Activated T-helper 2 cell treated with anti-CD3 and anti-CD28 coated beads, Interferon-gamma antibody, Interleukin-2, Interleukin-4, amounts not matched to agents 10 μg/mL and 5 μg/mL and 100 μg/mL, durations not matched to agents 14 hours and 24 hours and 36 hours (primary cell): ENCODE results near the gene UCKL1. TPM values are rescaled to one million over a fixed set of nuclear protein-coding genes. Genes with fewer than 3 reads are reported as not detected.
A peak's percentile ranks its signal among the peaks of the same experiment; 100 is the strongest.

Experiments used
- DNase-seq: peaks from one replicate; pipeline ENCODE4 v3.0.0; 2021; ENCODE audit warnings: low spot score
- H3K27ac Mint-ChIP-seq: one replicate; pipeline ENCODE4 v1.8.0; 2021; ENCODE audit warnings: mixed read lengths
- H3K27me3 Mint-ChIP-seq: one replicate; pipeline ENCODE4 v1.8.0; 2021; ENCODE audit warnings: low read depth, mixed read lengths
- H3K36me3 Mint-ChIP-seq: one replicate; pipeline ENCODE4 v1.8.0; 2021; ENCODE audit warnings: low read depth, mixed read lengths
- H3K4me1 Mint-ChIP-seq: one replicate; pipeline ENCODE4 v1.8.0; 2021; ENCODE audit warnings: low read depth, mixed read lengths
- H3K4me3 Mint-ChIP-seq: one replicate; pipeline ENCODE4 v1.8.0; 2021; ENCODE audit warnings: low read depth, mild to moderate bottlenecking, moderate library complexity, mixed read lengths
- H3K9me3 Mint-ChIP-seq: one replicate; pipeline ENCODE4 v1.8.0; 2021; ENCODE audit warnings: mixed read lengths
- intact Hi-C: fragments of 100-400 bp; cut with micrococcal nuclease; formaldehyde crosslinking; loops from one replicate; pipeline ENCODE4 v1.15.1; 2023
- total RNA-seq: library from RNA; stranded (reverse); gene quantifications from 2 replicates; pipeline ENCODE4 v1.2.3, GENCODE V29; 2022

UCKL1 gene
- total RNA-seq, 1 donor from 2014 or later, result 48.7 TPM

DNA sequence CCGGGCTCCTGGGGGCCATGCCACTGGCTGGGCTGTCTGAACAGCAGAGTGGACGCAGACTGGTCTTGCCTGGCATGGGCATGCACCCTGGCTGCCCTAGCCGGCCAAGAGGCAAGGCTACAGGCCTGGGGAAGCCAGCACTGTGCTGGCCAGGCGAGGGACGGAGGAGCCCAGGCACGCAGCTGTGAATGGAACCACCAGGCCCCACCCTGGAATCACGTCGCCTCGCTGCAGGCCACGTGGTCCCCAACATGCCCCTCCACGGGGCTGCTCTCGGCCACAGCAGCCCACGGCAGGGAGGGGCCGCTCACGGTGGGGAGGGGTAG lies 4.0 kb downstream of the UCKL1 start:
- no peak for DNase-seq
- Mint-ChIP-seq H3K36me3 (peaks cover 12% of the 10 kb centered on the region), H3K9me3 (no peaks in the 10 kb centered on the region), H3K4me3 (no peak overlapping the region), H3K27ac (no peak overlapping the region), H3K4me1 (peaks cover 34% of the 10 kb centered on the region), H3K27me3 (no peaks in the 10 kb centered on the region)
- intact Hi-C loops, result no loop called here

DNA sequence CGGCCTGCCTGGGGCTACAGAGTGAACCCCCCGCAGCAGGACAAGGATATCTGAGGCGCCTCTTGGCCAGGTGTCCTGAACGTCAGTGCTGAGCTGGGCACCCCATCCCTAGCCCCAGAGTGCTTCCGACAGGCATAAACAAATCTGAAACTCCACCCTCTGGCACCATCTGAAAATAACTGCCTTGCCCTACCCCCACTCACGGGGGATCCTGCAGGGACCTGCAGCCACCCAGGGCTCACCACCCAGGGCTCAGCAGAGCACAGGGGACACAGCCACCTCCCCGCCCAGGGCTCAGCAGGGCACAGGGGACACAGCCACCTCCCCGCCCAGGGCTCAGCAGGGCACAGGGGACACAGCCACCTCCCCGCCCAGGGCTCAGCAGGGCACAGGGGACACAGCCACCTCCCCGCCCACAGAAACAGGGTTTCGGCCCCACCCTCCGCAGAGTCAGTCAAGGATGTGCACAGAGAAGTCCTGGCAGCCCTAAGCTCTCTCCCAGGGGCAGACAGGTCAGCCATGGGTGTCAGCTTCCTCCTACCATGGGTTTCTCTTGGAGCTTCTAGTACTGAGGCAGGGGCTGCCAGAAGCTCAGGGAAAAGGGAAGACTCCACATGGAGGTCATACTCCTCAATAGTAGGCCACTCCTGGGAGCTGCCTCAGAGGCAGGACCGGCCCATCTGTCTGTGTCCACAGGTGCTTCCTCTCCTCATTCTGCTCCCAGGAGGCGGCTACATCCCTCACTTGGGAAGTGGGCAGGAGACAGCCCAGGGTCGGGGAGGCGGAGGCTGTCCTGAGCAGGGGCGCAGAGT lies 4.6 kb downstream of the UCKL1 start:
- intact Hi-C loops, result no loop called here
- no peaks in the 10 kb centered on the region for H3K9me3 Mint-ChIP-seq
- no peaks in the 10 kb centered on the region for H3K27me3 Mint-ChIP-seq
- no peak for DNase-seq
- H3K4me1 Mint-ChIP-seq, result peaks cover 37% of the 10 kb centered on the region
- no peak overlapping the region for H3K4me3 Mint-ChIP-seq
- no peak overlapping the region for H3K27ac Mint-ChIP-seq
- H3K36me3 Mint-ChIP-seq, result peaks cover 12% of the 10 kb centered on the region

DNA sequence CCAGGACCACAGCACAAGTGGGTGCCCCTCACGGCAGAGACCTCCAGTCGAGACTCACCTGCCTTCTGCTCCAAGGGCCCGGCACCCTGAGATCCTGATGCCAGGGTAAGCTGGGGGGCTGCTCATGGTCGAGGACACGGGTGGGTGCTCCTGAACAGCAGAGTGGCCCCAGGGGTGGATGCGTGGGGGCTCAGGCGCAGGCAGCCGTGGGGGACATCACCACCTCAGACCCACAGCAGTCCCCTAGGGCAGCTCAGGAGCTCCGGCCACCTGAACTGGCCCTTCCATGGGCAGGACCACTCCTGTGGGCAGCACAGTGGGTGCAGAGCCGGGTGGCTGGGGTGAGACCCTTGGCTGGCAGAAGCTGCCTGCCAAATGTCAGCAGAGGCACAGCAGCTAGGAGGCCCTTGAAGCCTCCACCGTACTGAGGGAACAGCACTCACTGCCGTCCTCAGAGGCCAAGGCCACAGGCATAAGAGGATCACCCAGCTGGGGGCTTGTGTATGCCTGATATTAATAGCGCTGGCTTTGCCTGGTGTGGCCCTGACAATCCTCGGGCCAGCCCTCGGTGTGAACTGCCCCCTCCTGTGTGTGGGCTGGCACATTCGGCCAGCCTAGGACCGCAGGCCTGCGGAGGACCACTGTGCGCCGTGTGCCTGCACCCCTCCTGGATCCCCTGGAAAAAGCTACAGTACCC lies 5.4 kb downstream of the UCKL1 start:
- Mint-ChIP-seq H3K9me3 (no peaks in the 10 kb centered on the region), H3K27me3 (no peaks in the 10 kb centered on the region), H3K36me3 (peaks cover 12% of the 10 kb centered on the region), H3K4me3 (no peak overlapping the region), H3K27ac (no peak overlapping the region), H3K4me1 (peaks cover 37% of the 10 kb centered on the region)
- intact Hi-C loops, result no loop called here
- DNase-seq, result no peak

DNA sequence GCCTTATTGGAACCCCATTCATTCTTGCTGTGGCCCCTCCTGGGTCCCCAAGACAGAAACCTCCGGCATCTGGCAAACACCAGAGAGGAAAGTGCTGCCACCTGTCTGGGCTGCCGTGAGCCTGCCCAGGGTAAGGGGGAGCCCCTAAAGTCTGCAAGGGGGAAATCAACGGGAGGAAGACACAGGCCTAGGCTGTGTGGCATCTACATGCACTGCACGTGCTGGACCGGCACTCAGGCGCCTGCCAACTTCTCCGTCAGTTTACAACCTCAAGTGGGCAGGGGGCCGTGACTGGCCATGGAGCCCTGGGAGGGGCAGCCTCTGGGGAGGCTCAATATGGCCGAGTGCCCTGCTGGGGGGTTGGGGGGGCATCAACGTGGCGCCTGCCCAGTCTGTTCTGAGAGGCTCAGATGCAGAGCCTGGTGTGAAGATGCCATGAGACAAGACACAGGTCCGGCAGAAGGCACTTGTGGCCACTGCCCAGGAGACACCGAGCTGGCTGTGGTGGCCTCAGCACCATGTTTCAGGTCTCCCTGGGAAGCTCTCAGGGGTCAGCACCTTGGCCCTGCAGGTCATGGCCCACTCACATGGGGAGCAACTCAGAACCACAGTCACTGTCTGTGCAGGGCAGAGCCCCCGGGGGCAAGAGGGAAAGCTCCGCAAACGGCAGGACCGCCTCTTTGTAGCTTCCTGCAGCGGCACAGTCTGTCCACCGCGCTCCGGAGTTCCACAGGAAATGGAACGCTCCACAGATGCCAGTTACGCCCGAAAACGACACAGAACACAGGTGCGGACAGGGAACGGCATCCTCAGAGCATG lies 8.4 kb downstream of the UCKL1 start:
- no peak for DNase-seq
- Mint-ChIP-seq H3K4me3 (peak overlapping the region; percentile 65), H3K4me1 (peaks cover 24% of the 10 kb centered on the region), H3K36me3 (peaks cover 11% of the 10 kb centered on the region), H3K9me3 (no peaks in the 10 kb centered on the region), H3K27me3 (no peaks in the 10 kb centered on the region), H3K27ac (peak overlapping the region; percentile 75)
- intact Hi-C loops, result no loop called here

DNA sequence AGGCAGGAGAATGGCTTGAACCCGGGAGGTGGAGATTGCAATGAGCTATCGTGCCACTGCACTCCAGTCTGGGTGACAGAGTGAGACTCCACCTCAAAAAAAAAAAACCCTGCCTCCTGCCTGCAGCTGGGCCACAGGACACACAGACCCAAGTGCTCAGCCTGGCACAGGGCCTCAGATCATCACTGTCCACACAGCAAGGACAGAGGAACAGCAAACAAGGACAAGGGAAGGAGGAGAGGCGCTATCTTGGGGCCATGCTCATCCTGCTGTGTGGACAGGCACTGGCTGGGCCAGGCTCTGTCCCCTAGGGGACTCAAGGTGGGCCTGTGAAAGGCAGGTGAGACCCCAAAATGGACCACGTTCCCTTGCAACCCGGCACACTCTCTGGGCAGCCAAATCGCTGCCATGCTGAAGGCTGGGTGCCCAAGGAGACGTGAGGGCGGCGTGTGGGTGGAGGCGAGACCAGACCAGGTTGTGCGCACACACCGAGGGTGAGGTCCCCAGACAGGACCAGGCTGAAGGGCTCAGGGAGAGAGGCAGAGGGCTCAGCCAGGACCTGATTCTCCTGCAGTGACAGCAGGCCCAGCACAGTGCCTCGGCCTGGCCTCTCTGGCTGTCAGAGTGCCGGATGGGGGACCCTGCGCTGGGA lies 9.1 kb downstream of the UCKL1 start:
- peaks cover 14% of the 10 kb centered on the region for H3K36me3 Mint-ChIP-seq
- peak overlapping the region; percentile 37 for H3K4me3 Mint-ChIP-seq
- intact Hi-C loops, result no loop called here
- no peaks in the 10 kb centered on the region for H3K27me3 Mint-ChIP-seq
- DNase-seq, result no peak
- peak overlapping the region; percentile 78 for H3K27ac Mint-ChIP-seq
- peaks cover 28% of the 10 kb centered on the region for H3K4me1 Mint-ChIP-seq
- no peaks in the 10 kb centered on the region for H3K9me3 Mint-ChIP-seq

DNA sequence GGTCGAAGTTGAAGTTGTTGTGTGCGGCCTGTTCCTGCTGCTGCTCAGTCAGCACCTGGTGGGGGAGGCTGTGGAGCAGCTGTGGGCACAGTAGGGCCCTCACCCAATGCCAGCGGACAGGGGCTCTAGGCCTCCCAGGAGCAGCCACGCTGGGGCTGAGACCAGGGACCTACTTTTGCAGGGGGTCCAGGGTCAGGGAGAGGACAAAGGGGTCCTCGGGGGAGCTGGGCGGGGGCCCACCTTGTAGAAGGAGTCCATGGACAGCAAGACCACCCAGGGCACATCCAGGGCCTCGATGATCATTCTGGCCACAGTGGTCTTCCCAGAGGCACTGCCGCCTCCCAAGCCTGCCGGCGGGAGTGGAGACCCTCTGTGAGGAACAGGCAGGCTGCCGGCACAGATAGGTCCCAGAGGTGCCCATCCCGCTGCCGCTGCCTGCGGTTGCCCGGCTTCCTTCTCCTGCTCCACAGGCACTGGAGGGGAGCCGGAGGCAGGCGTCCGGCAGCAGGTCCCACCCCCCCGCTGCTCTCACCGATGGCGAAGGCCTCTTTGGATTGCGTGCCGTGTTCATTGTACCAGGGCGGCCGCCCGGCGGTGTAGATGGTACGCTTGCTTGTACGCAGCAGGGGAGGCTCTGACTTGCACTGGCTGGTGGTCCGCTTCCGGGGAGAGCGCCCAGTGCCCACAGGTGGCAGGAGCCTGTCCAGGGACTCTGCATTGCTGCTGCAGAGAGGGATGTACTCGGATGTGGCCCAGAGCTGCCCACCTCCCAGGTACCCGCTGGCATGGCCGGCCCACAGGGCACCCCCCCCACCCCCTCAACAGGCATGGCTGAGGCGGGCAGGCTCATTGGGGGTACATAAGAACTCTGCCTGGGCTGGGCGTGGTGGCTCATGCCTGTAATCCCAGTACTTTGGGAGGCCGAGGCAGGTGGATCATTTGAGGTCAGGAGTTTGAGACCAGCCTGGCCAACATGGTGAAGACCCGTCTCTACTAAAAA lies 10.0 kb downstream of the UCKL1 start:
- Mint-ChIP-seq H3K27ac (no peak overlapping the region), H3K4me3 (no peak overlapping the region), H3K27me3 (no peaks in the 10 kb centered on the region), H3K36me3 (peaks cover 18% of the 10 kb centered on the region), H3K4me1 (peaks cover 29% of the 10 kb centered on the region), H3K9me3 (no peaks in the 10 kb centered on the region)
- DNase-seq, result no peak
- intact Hi-C loops, result no loop called here

DNA sequence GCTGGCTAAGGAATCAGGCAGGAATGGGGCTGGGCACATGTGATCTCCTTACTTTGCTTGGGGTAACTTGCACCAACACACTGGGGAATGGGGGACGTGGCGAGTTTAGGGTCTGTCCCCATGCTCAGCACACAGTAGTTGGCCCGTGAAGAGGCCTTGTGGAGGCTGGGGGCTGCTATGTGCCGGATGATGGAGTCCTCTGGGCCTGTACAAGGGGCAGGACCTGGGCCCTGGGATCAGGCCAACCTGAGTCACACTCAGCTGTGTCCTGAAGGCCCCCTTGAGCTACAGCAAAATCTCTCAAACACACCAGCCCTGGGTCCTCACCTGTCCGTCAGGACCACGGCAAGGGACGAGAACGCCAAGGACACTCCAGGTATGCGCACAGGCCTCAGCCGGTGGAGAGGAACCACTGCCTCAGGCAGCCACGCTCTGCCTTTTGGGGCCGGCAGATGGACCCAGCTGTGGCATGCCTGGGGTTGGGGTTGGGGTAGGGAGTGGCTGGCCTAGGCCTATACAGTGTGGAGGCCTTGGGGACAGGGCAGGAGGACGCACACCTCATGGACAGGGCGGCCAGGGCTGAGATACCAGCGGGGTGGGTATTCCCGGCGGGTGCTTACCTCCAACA lies 11.1 kb downstream of the UCKL1 start:
- no peak overlapping the region for H3K27ac Mint-ChIP-seq
- H3K4me3 Mint-ChIP-seq, result no peak overlapping the region
- H3K36me3 Mint-ChIP-seq, result peaks cover 20% of the 10 kb centered on the region
- no peaks in the 10 kb centered on the region for H3K27me3 Mint-ChIP-seq
- DNase-seq, result no peak
- H3K4me1 Mint-ChIP-seq, result peaks cover 31% of the 10 kb centered on the region
- H3K9me3 Mint-ChIP-seq, result no peaks in the 10 kb centered on the region
- intact Hi-C loops, result no loop called here

DNA sequence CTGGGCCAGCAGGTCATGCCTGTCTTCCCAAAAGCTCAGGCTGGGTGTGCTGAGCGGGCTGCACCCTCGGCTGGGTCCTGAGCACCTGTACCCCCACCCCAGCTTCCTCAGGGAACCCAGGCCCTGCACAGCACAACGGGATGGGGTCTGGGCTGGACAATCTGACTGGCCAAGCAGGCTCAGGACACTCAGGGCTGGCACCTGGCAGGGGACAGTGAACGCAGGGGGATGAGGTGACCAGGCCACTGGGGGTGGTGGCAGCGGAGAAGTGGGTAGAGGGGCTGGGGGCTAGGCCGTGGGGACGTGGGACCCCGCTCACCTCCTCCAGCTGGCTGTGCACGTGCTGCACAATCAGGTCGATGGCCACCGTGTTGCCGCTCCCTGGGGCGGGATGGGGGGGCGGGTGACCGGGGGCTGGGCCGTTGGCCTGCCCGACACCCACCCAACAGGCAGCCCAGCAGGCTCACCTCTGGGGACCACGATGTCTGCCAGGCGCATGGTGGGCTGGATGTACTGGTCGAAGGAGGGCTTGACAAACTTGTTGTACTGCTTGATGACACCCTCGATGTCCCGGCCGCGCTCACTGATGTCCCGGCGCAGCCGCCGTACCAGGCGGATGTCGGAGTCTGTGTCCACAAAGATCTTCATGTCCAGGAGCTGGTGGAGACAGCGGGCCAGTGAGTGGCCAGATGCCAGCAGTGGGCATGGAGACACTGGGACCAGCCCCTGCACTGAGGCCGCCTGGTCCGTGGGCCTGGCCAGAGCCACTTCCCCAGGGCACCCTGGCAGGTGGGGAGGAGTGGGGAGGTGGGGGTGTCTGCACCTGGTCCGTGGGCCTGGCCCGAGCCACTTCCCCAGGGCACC lies 11.9 kb downstream of the UCKL1 start:
- DNase-seq, result no peak
- H3K27me3 Mint-ChIP-seq, result no peaks in the 10 kb centered on the region
- H3K4me3 Mint-ChIP-seq, result no peak overlapping the region
- peaks cover 20% of the 10 kb centered on the region for H3K36me3 Mint-ChIP-seq
- no peak overlapping the region for H3K27ac Mint-ChIP-seq
- no peaks in the 10 kb centered on the region for H3K9me3 Mint-ChIP-seq
- peaks cover 28% of the 10 kb centered on the region for H3K4me1 Mint-ChIP-seq
- intact Hi-C loops, result no loop called here

DNA sequence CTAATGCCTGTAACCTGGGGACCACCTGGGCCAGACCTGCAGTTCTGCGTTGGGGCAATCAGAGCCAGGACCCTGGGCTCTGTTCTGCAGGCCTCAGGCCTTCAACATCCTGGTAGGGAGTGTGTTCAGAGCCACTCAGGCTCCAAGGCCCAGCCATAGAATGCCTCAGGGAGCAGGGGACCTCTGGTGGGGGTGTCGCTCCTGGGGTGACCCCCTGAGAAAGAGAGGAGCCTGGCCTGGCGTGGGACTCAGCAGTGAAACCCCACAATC lies 12.5 kb downstream of the UCKL1 start:
- no peaks in the 10 kb centered on the region for H3K9me3 Mint-ChIP-seq
- no peak for DNase-seq
- H3K4me1 Mint-ChIP-seq, result peaks cover 24% of the 10 kb centered on the region
- H3K27me3 Mint-ChIP-seq, result no peaks in the 10 kb centered on the region
- H3K36me3 Mint-ChIP-seq, result peaks cover 20% of the 10 kb centered on the region
- intact Hi-C loops, result no loop called here
- H3K27ac Mint-ChIP-seq, result no peak overlapping the region
- H3K4me3 Mint-ChIP-seq, result no peak overlapping the region

DNA sequence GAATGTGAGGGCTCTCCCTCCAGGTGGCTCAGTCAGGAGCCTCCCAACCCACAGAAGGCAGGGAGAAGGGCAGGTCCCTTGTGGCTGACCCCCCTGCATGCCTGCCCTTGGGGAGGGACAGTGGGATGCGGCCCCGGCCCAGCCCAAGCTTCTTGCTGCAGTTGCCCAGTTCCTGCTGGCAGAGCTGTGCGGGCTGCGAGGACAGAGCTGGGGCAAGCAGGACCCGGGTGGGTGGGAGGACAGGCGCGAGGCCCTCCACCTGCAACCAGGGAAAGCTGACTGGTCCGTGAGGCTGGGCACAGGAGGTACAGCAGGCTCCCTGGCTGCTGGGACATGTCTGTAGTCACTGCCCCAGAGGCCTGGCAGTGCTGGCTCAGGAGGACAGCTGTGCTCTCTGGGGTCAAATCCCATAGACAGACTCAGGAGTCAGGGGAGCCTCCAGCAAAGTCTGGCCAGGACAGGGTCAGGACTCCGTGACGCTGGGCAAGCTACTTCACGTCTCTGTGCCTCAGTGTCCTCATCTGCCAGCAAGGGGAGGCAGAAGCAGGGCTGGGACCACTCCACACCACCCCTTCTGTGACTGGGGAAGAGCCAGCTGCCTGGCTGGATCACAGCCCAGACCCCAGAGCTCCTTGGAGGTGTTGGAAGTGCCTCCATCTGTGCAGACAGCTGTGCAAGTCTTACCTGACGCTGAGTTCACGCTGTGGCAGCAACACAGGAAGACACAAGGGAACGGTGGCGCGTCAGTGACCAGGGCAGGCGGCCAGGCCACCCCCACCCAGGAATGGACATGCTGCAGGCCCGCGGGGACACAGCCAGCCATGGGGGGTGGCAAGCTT lies 13.0 kb downstream of the UCKL1 start:
- Mint-ChIP-seq H3K4me1 (peaks cover 20% of the 10 kb centered on the region), H3K9me3 (no peaks in the 10 kb centered on the region), H3K27me3 (no peaks in the 10 kb centered on the region), H3K36me3 (peaks cover 20% of the 10 kb centered on the region), H3K4me3 (no peak overlapping the region), H3K27ac (no peak overlapping the region)
- intact Hi-C loops, result no loop called here
- DNase-seq, result no peak
